Esophagus mucosa (tissue), 1 donor: ENCODE data around the gene FRRS1L. TPM values are rescaled to one million over a fixed set of nuclear protein-coding genes. Genes with fewer than 3 reads are reported as not detected.

Experiments used
- ATAC-seq: fragments of 200-7000 bp; cut with Tn5 transposase; one replicate; pipeline ENCODE4 v1.9.1; 2020
- total RNA-seq: library from RNA; stranded (reverse); gene quantifications from one replicate; pipeline ENCODE4 v1.2.4, GENCODE V29; 2023
- donor health status: DM: yes; HTN: yes; CAD: no.

Gene FRRS1L
- total RNA-seq, result not detected

DNA sequence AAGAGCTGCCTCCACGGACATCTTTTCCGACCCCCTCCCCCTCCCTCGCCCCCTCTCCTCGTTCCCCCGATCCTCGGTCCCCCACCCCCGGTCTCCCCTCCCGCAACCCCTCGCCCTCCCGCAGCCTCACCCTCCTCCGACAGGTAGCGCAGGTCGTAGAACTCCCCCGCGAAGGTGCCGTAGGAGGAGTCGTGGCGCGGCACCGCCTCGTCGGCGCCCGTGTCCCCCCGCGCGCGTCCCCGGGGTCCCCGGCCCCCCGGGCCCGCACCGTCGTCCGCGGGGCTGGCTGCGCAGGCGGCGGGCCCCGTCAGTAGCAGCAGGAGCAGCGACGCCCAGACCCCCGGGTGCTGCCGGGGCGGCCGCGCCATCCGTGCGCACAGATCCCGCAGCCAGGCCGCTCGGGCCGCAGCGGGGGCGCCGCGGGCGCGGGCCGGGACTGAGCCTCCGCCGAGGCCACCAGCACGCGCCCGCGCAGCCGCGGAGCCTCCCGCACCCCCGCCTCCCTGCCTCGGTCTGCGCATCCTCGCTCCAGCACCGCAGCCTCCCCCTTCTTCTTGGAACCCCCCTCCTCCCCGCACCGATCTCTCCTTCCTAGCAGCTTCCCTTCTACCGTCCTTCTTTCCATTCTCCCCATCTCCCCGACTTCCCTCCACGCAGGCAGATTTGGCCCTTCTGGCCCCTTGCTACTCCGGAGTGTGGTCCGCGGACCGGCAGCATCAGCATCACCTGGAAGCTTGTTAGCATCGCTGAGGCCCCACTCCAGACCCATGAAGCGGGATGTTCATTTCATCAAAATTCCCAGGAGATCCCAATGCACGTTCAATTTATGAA lies at the start of gene FRRS1L:
Gene FRRS1L (minus strand): TSS at position 479 of the 831 bp plus-strand sequence. CDS start 111 bp downstream, at position 368.
- ATAC-seq, result no peak

- no peak for ATAC-seq
Observed at GRCh38 chr9:109214414-109214813, 47.4 kb upstream of the FRRS1L start.

DNA sequence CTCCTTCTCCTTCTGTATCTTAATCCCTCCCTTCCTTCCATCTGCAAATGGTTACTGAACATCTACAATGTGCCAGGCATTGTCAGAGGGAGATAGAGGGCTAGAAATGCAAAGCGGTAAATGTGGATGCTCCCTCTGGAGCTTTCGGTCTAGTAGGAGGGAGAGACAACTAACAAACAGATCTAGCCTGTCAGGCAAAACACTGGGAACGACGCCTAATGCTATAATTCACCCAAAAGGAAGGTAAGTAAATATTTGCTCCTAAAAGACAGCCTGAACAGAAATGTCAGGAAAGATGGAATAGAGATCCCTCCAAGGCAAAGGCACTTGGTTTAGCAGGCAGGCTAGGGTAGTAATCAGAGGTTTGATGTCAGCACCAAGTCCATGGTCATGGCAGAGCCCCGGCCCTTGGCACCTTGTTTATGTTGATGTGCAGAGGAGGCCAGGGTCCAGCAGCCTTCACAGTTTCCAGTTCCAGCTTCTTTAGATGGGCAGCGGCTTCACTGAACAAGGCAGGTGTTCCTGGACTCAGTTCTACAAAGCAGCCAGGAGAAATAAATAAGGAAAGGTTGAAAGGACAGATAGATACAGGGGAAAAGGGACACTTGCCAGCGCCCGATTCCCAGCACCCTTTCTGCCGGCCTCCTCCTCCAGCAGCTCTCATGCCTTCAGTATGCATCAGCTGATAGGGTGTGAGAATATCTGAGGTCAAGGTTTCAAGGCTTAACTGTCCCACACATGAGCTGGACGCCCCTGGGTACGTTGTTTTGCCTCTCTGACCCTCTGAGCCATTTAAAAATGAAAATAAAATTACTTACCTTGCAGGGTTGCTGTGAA lies 46.5 kb upstream of the FRRS1L start:
- no peak for ATAC-seq

DNA sequence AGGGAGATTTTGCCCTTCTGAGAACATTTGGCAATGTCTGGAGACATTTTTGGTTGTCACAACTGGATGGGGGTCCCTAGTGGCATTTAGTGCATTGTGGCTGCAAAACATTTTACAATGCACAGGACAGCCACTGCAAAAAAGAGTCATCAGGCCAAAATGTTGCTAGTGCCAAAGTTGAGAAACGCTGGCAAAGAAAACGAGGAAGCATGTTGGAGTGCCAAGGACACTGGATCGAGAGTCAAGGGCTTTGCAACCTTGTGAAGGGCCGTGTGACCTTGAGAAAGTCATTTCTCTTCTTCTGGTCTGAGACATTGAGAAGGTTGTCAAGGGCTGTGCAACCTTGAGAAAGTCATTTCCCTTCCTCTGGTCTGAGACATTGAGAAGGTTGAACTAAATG lies 45.7 kb upstream of the FRRS1L start:
- no peak for ATAC-seq

DNA sequence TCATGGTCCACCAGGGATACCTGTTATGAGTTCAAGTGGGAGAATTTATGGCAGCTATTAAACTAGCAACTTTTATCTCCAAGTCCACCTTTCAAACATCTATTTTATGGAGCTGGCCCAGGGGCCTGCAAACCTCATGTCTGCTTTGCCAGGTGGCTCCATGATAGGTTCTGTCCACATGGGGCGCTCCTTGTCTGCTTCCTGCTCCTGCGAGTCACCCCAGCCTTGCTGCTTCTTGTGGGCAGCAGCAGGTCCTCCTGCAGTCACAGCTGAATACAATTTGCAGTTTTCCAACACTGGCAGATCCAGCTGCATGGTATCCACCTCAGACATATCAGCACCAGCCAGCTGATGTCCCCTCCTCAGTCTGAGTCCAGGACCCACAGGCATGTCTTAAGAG lies 39.6 kb upstream of the FRRS1L start:
- ATAC-seq, result no peak

DNA sequence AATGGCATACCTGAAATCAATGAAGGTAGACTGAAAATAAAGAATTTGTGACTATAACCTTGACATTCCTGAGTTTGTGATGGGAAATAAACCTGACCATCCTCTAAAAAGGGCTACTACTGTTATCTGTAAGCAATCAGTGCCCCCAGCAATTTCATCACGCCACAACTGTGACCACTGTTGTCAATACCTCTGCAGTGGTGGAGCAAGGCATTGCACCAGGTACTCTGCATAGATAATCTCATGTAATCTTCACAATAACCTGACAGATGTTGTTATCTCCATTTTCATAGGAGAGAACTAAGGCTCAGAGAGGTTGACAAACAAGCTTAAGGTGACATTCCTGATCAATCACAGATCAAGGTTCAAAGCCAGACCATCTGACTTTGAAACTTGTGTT lies 38.5 kb upstream of the FRRS1L start:
- ATAC-seq, result no peak

DNA sequence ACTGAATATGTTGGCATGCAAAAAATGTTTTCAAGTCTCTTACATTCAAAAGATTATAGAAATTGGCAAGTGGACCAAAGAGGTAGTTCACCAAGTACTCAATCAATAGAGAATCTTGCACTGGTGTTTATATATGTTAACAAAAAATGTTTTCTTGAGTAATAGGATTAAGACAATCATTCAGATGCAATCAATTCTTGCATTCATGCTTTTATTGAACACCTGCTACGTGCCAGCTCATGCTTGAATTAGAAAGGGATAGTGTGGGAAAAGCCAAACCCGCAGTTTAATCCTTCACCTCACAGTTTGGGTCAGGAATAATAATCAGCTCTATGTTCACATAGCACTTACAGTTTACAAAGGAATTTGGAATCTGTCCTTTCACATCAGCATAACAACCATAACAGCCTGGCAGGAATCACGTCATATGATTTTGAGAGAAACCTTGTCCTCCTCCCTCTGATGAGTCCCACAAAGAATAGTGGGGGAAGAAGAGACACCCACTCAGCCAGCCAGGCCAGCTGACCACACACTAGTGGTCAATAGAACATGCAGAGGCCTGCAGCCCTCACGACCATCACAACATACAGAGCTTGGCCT lies 36.8 kb upstream of the FRRS1L start:
- no peak for ATAC-seq

GRCh38 chr9:109199676-109200075 lies 32.6 kb upstream of the FRRS1L start:
- ATAC-seq, result no peak

- no peak for ATAC-seq
Observed at GRCh38 chr9:109198736-109199382, 31.8 kb upstream of the FRRS1L start.

- no peak for ATAC-seq
Observed at GRCh38 chr9:109193974-109194556, 27.0 kb upstream of the FRRS1L start.

DNA sequence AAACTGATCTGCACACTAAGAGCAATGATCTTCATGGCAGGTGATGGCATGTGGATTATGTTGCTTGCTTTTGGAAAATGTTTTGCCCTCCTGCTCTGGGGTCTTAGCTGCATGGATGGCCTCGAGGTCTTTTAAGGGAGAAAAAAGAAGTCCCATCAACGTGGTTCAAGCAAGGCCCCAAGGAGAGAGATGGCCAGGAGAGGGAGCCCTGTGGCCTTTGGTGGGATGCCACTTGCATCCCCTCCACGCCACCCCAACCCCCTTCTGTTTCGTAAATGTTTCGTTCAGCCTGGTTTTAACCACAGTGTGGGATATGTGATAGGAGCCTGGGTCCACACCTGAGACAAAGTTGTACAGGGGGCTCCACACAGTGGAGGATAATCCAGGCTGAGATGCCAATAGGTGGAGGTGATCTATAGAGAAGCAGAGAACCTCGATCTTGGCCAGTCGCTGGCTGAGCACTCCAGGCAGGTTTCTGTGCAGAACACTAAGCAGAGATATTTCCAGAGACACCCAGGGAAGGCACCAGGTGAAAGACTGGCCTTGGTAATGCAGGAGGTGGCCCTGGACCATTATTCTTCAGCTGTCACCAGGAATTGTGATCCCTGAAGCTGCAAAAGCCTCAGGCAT lies 25.8 kb upstream of the FRRS1L start:
- ATAC-seq, result no peak

DNA sequence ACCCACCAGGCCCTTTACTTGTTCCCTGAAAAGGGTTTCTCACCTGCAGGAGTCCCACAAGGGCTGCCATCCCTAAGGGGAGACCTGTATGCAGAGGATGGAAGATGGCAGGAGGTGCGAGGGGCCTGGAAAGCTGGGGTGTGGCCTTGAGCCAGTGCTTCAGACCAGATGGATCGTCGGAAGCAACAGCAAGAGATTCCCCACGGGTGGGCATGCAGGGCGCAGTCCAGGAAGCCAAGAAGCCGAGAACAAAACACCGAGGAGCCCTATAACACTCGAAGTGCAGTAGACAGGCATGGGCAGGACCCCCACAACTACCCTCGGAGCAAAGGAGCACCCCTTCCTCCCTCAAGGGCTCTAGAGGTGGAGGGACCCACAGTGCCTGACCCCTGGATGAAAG lies 24.7 kb upstream of the FRRS1L start:
- ATAC-seq, result no peak

- ATAC-seq, result no peak
Observed at GRCh38 chr9:109190151-109190550, 23.1 kb upstream of the FRRS1L start.

DNA sequence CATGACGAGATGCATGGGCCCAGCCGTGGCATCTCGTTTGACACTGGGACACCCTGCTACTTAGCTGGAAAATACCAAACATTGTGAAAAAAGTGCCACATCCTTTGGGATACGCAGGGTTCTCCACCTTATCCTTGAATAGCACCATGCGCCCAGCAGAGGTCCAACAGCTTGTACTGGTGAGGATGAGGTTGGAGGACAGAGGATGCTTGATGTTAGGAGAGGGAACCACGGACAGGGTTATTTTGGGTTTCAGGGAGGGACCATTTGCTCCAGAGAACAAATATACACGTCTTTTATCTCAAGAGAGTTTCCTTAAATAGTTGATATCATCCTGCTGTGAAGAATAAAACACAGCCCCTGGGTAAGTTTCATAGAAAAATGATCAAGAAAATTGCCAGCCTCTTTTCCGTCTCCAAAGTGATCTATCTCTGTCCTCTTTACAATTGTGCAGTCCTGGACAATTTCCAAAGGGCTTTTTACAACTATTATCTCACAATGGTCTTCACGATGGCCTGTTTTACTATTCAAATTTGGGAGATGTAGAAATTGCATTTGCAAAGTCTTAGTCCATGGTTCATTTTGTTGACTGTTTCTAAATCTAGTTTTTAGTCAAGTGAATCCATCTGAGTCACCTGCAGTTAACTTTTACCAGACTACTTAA lies 19.9 kb upstream of the FRRS1L start:
- no peak for ATAC-seq

- ATAC-seq, result peak; percentile 61
Observed at GRCh38 chr9:109182940-109183798, 16.1 kb upstream of the FRRS1L start.

DNA sequence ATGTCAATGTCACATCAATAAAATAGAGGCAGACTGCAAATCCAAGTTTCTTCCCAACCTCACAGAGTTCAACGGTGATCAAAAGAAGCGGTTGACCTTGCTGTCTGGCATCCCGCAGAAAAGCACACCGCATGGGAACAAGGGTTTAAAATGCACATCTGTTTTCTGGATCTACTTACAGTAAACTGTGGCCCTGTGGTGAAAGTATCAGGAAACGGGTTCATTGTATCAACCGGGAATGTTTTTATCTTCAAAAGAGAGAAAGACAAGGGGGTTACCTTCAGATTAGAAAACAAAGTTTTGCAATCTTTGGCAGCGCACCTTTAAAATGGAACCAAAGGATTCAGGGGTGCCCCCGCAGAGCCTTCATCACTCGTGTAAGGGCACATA lies 15.5 kb upstream of the FRRS1L start:
- ATAC-seq, result no peak

- ATAC-seq, result no peak
Observed at GRCh38 chr9:109181284-109181683, 14.2 kb upstream of the FRRS1L start.

DNA sequence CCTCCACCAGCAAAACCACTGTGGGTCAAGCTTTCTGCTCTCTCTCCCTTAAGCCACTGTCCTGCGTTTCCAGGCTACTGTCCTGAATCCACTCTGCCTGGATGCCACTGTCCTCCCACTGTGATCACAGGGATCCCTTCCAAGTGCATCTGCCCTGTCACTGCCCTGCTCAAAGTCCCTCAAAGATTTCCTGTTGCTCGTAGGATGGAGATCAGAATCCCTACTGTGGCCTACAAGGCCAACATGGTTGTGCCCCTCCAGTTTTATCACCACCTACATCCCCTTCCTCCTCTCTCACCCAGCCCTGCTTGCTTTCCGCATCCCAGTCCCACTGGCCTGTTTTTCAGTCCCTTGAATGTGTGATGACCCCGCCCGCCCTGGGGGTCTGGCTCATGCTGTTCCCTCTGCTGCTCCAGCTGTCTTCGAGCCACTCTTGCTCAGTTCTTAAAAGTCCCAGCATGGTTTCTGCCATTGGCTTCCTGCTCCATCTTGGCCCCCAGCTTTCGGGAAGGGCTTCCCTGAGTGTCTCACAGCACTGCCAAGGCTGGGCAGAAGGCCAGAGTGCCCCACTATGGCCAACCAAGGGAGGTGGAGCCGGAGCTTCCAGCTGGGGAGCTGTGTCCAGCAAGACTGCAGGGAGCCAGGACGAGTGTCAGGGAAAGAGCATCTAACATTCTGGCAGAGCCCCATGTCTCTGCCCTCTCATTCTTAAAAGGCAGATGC lies 12.9 kb upstream of the FRRS1L start:
- no peak for ATAC-seq

DNA sequence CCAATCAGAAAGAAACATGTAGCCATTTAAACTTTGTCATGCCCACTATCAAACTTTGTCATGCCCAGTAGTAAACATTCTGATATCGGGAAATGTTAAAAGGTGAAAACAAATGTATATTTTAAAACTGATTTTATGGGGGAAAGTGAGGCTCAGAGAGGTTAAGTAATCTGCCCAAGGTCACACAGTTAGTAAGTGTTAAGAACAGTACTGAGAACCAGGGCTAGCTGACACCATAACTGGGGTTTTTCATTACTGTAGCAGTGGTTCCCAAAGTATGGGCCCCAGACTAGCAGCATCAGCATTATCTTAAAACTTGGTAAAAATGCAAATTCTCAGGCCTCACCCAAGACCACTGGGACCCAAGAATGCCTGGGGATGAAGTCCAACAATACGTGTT lies 9.9 kb upstream of the FRRS1L start:
- no peak for ATAC-seq

- ATAC-seq, result peak; percentile 76
Observed at GRCh38 chr9:109176386-109176785, 9.3 kb upstream of the FRRS1L start.
